ENCODE measurements around the gene HNRNPLL.

DNA sequence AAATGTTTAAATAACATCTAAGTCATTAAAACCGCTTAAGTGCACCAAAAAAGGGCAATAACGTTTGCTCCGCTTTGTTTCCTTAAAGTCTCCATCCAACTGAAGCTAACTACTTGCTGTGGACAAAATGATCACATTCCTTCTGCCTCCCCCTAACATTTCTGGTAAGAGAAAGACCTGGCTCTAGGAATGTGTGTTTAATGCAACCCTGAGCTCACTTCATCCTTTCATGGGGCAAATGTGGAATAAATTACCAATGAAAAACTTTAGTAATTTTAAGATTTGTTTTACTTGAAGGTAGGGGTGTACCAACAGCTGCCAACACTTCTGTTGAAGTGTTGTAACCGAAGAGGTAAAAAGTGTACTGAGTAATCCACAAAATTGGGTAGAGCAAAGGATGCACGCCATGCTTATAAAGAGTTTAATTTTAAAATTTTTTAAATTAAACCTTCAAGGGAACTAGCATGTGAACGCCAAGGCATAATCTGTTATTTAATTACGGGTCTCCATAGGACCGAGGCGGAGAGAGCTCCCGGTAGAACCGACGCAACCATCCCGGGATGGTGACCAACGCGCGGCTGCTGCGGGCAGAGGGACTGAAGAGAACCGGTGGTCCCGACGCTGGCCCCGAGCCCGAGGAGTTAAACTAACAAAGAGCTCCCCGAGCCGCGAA is 1.1 kb downstream of the HNRNPLL start:
- TF ChIP-seq, protein P1, sequence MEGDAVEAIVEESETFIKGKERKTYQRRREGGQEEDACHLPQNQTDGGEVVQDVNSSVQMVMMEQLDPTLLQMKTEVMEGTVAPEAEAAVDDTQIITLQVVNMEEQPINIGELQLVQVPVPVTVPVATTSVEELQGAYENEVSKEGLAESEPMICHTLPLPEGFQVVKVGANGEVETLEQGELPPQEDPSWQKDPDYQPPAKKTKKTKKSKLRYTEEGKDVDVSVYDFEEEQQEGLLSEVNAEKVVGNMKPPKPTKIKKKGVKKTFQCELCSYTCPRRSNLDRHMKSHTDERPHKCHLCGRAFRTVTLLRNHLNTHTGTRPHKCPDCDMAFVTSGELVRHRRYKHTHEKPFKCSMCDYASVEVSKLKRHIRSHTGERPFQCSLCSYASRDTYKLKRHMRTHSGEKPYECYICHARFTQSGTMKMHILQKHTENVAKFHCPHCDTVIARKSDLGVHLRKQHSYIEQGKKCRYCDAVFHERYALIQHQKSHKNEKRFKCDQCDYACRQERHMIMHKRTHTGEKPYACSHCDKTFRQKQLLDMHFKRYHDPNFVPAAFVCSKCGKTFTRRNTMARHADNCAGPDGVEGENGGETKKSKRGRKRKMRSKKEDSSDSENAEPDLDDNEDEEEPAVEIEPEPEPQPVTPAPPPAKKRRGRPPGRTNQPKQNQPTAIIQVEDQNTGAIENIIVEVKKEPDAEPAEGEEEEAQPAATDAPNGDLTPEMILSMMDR (conservative IDR thresholded peaks at IDR 0.05; ENCODE audit: low read length): no peak
- no peak for TF ChIP-seq EZH2phosphoT487 (IDR thresholded peaks at IDR 0.05; ENCODE audit: borderline replicate concordance, low read depth, low read length)
